HepG2 (cell line): ENCODE results near the gene MYOM1. TPM values are rescaled to one million over a fixed set of nuclear protein-coding genes. Genes with fewer than 3 reads are reported as not detected.

Experiments
- ATF7-NPFF ChIP-seq: sonication (generic); formaldehyde crosslinking; IDR thresholded peaks from 2 replicates; pipeline ENCODE4 v1.8.1; 2023; ENCODE audit warnings: mild to moderate bottlenecking, low read depth, missing genetic modification reagents, moderate library complexity
- DNMT1 ChIP-seq: sonication (generic); formaldehyde crosslinking; IDR thresholded peaks from 2 replicates; pipeline ENCODE4 v1.5.1; 2020; ENCODE audit warnings: mild to moderate bottlenecking, missing genetic modification reagents
- EEA1 ChIP-seq: sonication (generic); formaldehyde crosslinking; IDR thresholded peaks from 2 replicates; pipeline ENCODE4 v1.5.1; 2020; ENCODE audit warnings: mild to moderate bottlenecking, missing genetic modification reagents, borderline replicate concordance
- EED ChIP-seq: sonication (generic); formaldehyde crosslinking; IDR thresholded peaks from 2 replicates; pipeline ENCODE4 v1.5.0; 2020; ENCODE audit warnings: mild to moderate bottlenecking, missing genetic modification reagents
- FOXA1 ChIP-seq, 2 experiments: fragments of 450-650 bp in 1 of 2; sonication (generic) in 1 of 2; formaldehyde crosslinking in 1 of 2; IDR thresholded peaks; 2 replicates each; pipeline versions ENCODE4 v1.4.0 to v1.6.1; 2016 to 2020; ENCODE audit warnings: missing genetic modification reagents in 1 of 2
- FOXP1 ChIP-seq, 2 experiments: fragments of 450-650 bp in 1 of 2; IDR thresholded peaks; 2 replicates each; pipeline ENCODE4 v1.6.1; 2017 to 2018; ENCODE audit warnings: antibody characterized with exemption in 1 of 2
- HDAC2 ChIP-seq: sonication (generic); formaldehyde crosslinking; IDR thresholded peaks from 2 replicates; pipeline ENCODE4 v1.4.0; 2020; ENCODE audit warnings: missing genetic modification reagents
- HNRNPUL1 ChIP-seq: fragments of 200-400 bp; formaldehyde crosslinking; IDR thresholded peaks from 2 replicates; pipeline ENCODE4 v1.6.1; 2017; ENCODE audit warnings: low read depth, mild to moderate bottlenecking, low read length, moderate library complexity
- NFYC ChIP-seq: IDR thresholded peaks from 2 replicates; pipeline ENCODE4 v1.6.1; 2016; ENCODE audit warnings: missing genetic modification reagents, missing compliant biosample characterization
- NONO ChIP-seq, 2 experiments: fragments of 450-650 bp in 1 of 2; sonication (generic) in 1 of 2; formaldehyde crosslinking in 1 of 2; IDR thresholded peaks in 1 of 2; conservative IDR thresholded peaks in 1 of 2; 2 replicates each; pipeline versions ENCODE4 v1.6.1 to v1.8.0; 2017 to 2022; ENCODE audit warnings: mild to moderate bottlenecking in 1 of 2, missing genetic modification reagents in 1 of 2, moderate library complexity in 1 of 2
- NR2F1 ChIP-seq, 2 experiments: fragments of 450-650 bp in 1 of 2; formaldehyde crosslinking in 1 of 2; IDR thresholded peaks; 2 replicates each; pipeline versions ENCODE4 v1.5.0 to v1.6.1; 2016 to 2020; ENCODE audit warnings: mild to moderate bottlenecking in 1 of 2, missing compliant biosample characterization in 1 of 2, missing genetic modification reagents in 1 of 2, moderate library complexity in 1 of 2
- RXRB ChIP-seq: IDR thresholded peaks from 2 replicates; pipeline ENCODE4 v1.6.1; 2016; ENCODE audit warnings: borderline replicate concordance, missing genetic modification reagents, missing compliant biosample characterization
- ZNF256 ChIP-seq: sonication (generic); formaldehyde crosslinking; conservative IDR thresholded peaks from 2 replicates; pipeline ENCODE4 v1.4.0; 2020; ENCODE audit warnings: missing genetic modification reagents
- ZNF337 ChIP-seq: sonication (generic); formaldehyde crosslinking; IDR thresholded peaks from 2 replicates; pipeline ENCODE4 v1.5.1; 2020; ENCODE audit warnings: missing genetic modification reagents, low read depth, mild to moderate bottlenecking, borderline replicate concordance
- ZNF530 ChIP-seq: sonication (generic); formaldehyde crosslinking; IDR thresholded peaks from 2 replicates; pipeline ENCODE4 v1.5.0; 2020; ENCODE audit warnings: low read depth, mild to moderate bottlenecking, missing genetic modification reagents
- ZNF777 ChIP-seq: sonication (generic); formaldehyde crosslinking; IDR thresholded peaks from 2 replicates; pipeline ENCODE4 v1.4.0; 2020; ENCODE audit warnings: missing genetic modification reagents
- polyA plus RNA-seq, 8 experiments: library from polyadenylated mRNA; depleted of rRNA in 3 of 8; stranded (reverse) in 7 of 8; unstranded in 1 of 8; fragments of >200 nt; fragmentation: Illumina TruSeq in 4 of 8; extraction: Trizol in 4 of 8; gene quantifications; 2 replicates each; pipeline versions ENCODE4 v1.2.1 to v1.2.3, GENCODE V29; 2011 to 2016; ENCODE audit warnings: low read depth in 4 of 8, missing spikeins in 1 of 8, mixed read lengths in 1 of 8; ENCODE audit not compliant: insufficient read depth in 1 of 8
- total RNA-seq, 5 experiments: library from RNA; depleted of rRNA; stranded (reverse); fragments of >200 nt; fragmentation: Illumina TruSeq; extraction: Trizol; gene quantifications; 2 replicates each; pipeline ENCODE4 v1.2.3, GENCODE V29; 2016; ENCODE audit warnings: low read depth in 1 of 5
- TF ChIP-seq, protein P1 (sequence below): sonication (generic); formaldehyde crosslinking; conservative IDR thresholded peaks from 2 replicates; pipeline ENCODE4 v1.8.0; 2022; ENCODE audit warnings: low read depth, missing genetic modification reagents
- TF ChIP-seq, protein P2 (sequence below): sonication (generic); formaldehyde crosslinking; IDR thresholded peaks from 2 replicates; pipeline ENCODE4 v1.5.0; 2020; ENCODE audit warnings: missing genetic modification reagents
- TF ChIP-seq, protein P3 (sequence below): sonication (generic); formaldehyde crosslinking; IDR thresholded peaks from 2 replicates; pipeline ENCODE4 v1.4.0; 2020; ENCODE audit warnings: missing genetic modification reagents
- TF ChIP-seq, protein P4 (sequence below): sonication (generic); formaldehyde crosslinking; conservative IDR thresholded peaks from 2 replicates; pipeline ENCODE4 v1.4.0; 2020; ENCODE audit warnings: mild to moderate bottlenecking, missing genetic modification reagents, moderate library complexity

The MYOM1 gene
- total and polyA plus RNA-seq, 2 of the 13 experiments (the other 11 are each of a cell fraction or from before 2014, with no cell fraction given) = 0.46 to 0.98 TPM

DNA sequence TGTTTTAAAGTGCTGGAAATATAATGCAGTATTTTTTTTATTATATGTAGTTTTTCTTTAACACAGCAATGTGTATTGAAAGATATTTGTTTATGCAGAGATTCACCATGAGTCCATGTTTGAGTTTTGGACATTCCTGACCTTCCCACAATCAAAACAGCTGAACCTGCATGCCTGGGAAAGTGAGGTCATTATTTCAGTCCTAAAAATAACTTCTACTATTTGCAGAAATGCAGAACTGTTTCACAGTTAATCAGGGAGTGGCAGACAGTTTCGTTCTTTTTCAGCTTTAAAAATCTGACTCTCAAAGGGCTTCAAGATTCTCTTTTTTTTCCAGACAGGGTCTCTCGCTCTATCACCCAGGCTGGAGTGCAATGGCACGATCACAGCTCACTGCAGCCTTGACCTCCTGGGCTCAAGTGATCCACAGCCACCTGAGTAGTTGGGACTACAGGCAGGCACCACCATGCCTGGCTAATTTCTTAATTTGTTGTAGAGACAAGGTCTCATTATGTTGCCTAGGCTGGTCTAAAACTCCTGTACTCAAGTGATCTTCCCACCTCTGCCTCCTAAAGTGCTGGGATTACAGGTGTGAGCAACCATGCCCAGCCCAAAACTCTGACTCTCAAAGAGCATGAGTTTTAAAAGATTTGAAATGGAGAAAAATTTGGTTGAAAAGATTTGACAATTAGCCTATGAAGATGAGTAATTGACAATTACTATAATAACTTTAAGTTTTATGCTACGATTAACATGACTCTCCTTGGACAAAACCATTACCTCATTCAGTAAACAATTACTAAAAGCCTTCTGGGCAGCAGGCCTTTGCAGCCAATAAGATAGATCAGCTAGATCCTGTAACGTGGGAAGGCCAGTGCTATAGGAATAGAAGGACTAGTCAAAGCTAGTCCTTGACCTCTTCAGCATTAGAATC, 37.2 kb upstream of the MYOM1 start (continued):
- TF ChIP-seq FOXP1 (IDR thresholded peaks at IDR 0.05) (no peak), FOXP1 (CRISPR knock-in tag; IDR thresholded peaks at IDR 0.05) (peak; percentile 31; the same call in 1 of the 2 replicates), NFYC (CRISPR knock-in tag) (no peak), NR2F1 (CRISPR knock-in tag; IDR thresholded peaks at IDR 0.05) (peak; percentile 47 to 72; a peak in 3 of 4 replicates), EED (CRISPR knock-in tag) (no peak), RXRB (CRISPR knock-in tag) (peak; percentile 49), ZNF530 (no peak), HNRNPUL1 (no peak), HDAC2 (CRISPR knock-in tag) (peak; percentile 37), ZNF337 (CRISPR knock-in tag) (no peak), EEA1 (CRISPR knock-in tag) (no peak), NONO (IDR thresholded peaks at IDR 0.05) (no peak), NONO (CRISPR knock-in tag; conservative IDR thresholded peaks at IDR 0.05) (0 out of 2 replicates have a peak, but pooled peaks have one; percentile 29), ZNF777 (CRISPR knock-in tag) (no peak), ZNF256 (CRISPR knock-in tag) (no peak), ATF7-NPFF (CRISPR knock-in tag) (no peak), DNMT1 (CRISPR knock-in tag) (no peak), FOXA1 (IDR thresholded peaks at IDR 0.05) (no peak), FOXA1 (CRISPR knock-in tag; IDR thresholded peaks at IDR 0.05) (no peak)
- TF ChIP-seq, protein P1, sequence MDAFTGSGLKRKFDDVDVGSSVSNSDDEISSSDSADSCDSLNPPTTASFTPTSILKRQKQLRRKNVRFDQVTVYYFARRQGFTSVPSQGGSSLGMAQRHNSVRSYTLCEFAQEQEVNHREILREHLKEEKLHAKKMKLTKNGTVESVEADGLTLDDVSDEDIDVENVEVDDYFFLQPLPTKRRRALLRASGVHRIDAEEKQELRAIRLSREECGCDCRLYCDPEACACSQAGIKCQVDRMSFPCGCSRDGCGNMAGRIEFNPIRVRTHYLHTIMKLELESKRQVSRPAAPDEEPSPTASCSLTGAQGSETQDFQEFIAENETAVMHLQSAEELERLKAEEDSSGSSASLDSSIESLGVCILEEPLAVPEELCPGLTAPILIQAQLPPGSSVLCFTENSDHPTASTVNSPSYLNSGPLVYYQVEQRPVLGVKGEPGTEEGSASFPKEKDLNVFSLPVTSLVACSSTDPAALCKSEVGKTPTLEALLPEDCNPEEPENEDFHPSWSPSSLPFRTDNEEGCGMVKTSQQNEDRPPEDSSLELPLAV (CRISPR knock-in tag) = no peak
- TF ChIP-seq, protein P2, sequence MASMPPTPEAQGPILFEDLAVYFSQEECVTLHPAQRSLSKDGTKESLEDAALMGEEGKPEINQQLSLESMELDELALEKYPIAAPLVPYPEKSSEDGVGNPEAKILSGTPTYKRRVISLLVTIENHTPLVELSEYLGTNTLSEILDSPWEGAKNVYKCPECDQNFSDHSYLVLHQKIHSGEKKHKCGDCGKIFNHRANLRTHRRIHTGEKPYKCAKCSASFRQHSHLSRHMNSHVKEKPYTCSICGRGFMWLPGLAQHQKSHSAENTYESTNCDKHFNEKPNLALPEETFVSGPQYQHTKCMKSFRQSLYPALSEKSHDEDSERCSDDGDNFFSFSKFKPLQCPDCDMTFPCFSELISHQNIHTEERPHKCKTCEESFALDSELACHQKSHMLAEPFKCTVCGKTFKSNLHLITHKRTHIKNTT = no peak
- TF ChIP-seq, protein P3, sequence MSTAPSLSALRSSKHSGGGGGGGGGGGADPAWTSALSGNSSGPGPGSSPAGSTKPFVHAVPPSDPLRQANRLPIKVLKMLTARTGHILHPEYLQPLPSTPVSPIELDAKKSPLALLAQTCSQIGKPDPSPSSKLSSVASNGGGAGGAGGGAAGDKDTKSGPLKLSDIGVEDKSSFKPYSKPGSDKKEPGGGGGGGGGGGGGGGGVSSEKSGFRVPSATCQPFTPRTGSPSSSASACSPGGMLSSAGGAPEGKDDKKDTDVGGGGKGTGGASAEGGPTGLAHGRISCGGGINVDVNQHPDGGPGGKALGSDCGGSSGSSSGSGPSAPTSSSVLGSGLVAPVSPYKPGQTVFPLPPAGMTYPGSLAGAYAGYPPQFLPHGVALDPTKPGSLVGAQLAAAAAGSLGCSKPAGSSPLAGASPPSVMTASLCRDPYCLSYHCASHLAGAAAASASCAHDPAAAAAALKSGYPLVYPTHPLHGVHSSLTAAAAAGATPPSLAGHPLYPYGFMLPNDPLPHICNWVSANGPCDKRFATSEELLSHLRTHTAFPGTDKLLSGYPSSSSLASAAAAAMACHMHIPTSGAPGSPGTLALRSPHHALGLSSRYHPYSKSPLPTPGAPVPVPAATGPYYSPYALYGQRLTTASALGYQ = no peak
- TF ChIP-seq, protein P4, sequence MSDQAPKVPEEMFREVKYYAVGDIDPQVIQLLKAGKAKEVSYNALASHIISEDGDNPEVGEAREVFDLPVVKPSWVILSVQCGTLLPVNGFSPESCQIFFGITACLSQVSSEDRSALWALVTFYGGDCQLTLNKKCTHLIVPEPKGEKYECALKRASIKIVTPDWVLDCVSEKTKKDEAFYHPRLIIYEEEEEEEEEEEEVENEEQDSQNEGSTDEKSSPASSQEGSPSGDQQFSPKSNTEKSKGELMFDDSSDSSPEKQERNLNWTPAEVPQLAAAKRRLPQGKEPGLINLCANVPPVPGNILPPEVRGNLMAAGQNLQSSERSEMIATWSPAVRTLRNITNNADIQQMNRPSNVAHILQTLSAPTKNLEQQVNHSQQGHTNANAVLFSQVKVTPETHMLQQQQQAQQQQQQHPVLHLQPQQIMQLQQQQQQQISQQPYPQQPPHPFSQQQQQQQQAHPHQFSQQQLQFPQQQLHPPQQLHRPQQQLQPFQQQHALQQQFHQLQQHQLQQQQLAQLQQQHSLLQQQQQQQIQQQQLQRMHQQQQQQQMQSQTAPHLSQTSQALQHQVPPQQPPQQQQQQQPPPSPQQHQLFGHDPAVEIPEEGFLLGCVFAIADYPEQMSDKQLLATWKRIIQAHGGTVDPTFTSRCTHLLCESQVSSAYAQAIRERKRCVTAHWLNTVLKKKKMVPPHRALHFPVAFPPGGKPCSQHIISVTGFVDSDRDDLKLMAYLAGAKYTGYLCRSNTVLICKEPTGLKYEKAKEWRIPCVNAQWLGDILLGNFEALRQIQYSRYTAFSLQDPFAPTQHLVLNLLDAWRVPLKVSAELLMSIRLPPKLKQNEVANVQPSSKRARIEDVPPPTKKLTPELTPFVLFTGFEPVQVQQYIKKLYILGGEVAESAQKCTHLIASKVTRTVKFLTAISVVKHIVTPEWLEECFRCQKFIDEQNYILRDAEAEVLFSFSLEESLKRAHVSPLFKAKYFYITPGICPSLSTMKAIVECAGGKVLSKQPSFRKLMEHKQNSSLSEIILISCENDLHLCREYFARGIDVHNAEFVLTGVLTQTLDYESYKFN (CRISPR knock-in tag) = peak; percentile 71; the same call in 1 of the 2 replicates
